Dendritic cell treated with granulocyte-macrophage colony-stimulating factor and Interleukin-4, amounts not matched to agents 40 ng/mL and 50 ng/mL, for 4 days (primary cell): ENCODE results near the gene TTLL11.
"Not testable (repeated sequence)": the region's sequence is repeated elsewhere in the genome, so short reads cannot be mapped to it uniquely, and the experiment has no call there.

ENCODE experiments used
- H3K27ac Mint-ChIP-seq: one replicate; pipeline ENCODE4 v1.8.0; 2022; ENCODE audit warnings: mild to moderate bottlenecking, mixed read lengths
- H3K27me3 Mint-ChIP-seq: one replicate; pipeline ENCODE4 v1.8.0; 2022; ENCODE audit warnings: mild to moderate bottlenecking, mixed read lengths
- H3K36me3 Mint-ChIP-seq: one replicate; pipeline ENCODE4 v1.8.0; 2022; ENCODE audit warnings: low read depth, mixed read lengths
- H3K4me1 Mint-ChIP-seq: one replicate; pipeline ENCODE4 v1.8.0; 2022; ENCODE audit warnings: low read depth, mixed read lengths
- H3K4me3 Mint-ChIP-seq: one replicate; pipeline ENCODE4 v1.8.0; 2022; ENCODE audit warnings: mild to moderate bottlenecking, moderate library complexity, mixed read lengths
- H3K9me3 Mint-ChIP-seq: one replicate; pipeline ENCODE4 v1.8.0; 2022; ENCODE audit warnings: mixed read lengths
- intact Hi-C: fragments of 100-400 bp; cut with micrococcal nuclease; formaldehyde crosslinking; loops from one replicate; pipeline ENCODE4 v1.15.0; 2022

The TTLL11 gene

GRCh38 chr9:121802753-121803152, 290.4 kb downstream of the TTLL11 start:
- Mint-ChIP-seq H3K36me3 (no peaks in the 10 kb centered on the region), H3K4me3 (no peak overlapping the region), H3K27ac (no peak overlapping the region), H3K9me3 (no peaks in the 10 kb centered on the region), H3K4me1 (no peaks in the 10 kb centered on the region), H3K27me3 (peaks cover 5% of the 10 kb centered on the region)
- intact Hi-C loops = no loop called here

DNA sequence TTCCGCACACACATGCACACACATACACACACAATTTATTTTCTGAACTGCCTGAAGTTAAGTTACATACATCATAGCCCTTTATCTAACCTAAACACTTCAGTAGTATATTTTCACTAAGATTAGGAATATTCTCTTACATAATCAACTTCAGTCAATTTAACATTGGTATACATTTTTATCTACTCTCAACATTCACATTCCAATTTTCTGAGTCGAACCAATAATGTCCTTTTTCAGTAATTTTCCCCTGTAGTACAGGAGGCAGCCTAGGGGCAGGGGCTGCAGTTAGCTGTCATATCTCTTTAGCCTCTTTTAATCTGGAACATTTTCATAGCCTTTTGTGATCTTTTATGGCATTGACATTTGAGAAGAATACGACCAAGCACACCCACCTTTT, 291.5 kb downstream of the TTLL11 start:
- H3K27me3 Mint-ChIP-seq = peaks cover 5% of the 10 kb centered on the region
- no peak overlapping the region for H3K4me3 Mint-ChIP-seq
- H3K4me1 Mint-ChIP-seq = no peaks in the 10 kb centered on the region
- no peak overlapping the region for H3K27ac Mint-ChIP-seq
- H3K36me3 Mint-ChIP-seq = no peaks in the 10 kb centered on the region
- H3K9me3 Mint-ChIP-seq = no peaks in the 10 kb centered on the region
- intact Hi-C loops = no loop called here

DNA sequence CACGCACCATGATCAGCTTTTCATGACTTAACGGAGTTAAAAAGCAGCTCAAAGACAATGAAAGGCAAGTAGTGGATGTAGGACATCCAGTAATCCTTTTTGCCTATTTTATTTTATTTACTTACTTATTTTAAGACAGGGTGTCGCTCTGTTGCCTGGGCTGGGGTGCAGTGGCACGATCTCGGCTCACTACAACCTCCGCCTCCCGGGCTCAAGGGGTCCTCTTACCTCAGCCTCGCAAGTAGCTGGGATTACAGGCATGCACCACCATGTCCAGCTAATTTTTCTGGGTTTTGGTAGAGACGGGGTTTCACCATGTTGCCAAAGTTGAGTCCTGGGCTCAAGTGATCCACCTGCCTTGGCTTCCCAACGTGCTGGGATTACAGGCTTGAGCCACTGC, 292.7 kb downstream of the TTLL11 start:
- no peak overlapping the region for H3K4me3 Mint-ChIP-seq
- no peaks in the 10 kb centered on the region for H3K4me1 Mint-ChIP-seq
- intact Hi-C loops = no loop called here
- H3K27ac Mint-ChIP-seq = no peak overlapping the region
- no peaks in the 10 kb centered on the region for H3K9me3 Mint-ChIP-seq
- H3K27me3 Mint-ChIP-seq = peaks cover 5% of the 10 kb centered on the region
- no peaks in the 10 kb centered on the region for H3K36me3 Mint-ChIP-seq

- Mint-ChIP-seq H3K9me3 (no peaks in the 10 kb centered on the region), H3K27me3 (peaks cover 6% of the 10 kb centered on the region), H3K36me3 (no peaks in the 10 kb centered on the region), H3K27ac (no peak overlapping the region), H3K4me3 (no peak overlapping the region), H3K4me1 (no peaks in the 10 kb centered on the region)
- intact Hi-C loops = no loop called here
These were observed 294.2 kb downstream of the TTLL11 start for GRCh38 chr9:121798941-121799340.

GRCh38 chr9:121797081-121797480, 296.0 kb downstream of the TTLL11 start:
- intact Hi-C loops = no loop called here

DNA sequence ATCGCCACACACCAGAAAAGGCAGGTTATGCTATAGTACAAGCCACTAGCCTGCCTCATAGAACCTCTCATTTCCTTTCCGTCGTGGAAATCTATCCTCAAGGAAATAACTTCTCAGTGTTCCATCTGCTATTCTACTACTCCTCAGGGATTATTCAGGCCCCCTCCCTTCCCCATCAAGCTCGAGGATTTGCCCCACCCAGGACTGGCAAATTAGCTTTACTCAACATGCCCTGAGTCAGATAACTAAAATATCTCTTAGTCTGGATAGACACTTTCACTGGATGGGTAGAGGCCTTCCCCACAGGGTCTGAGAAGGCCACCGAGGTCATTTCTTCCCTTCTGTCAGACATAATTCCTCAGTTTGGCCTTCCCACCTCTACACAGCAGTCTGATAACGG, 298.8 kb downstream of the TTLL11 start:
- H3K27ac Mint-ChIP-seq, intact Hi-C loops, H3K36me3 Mint-ChIP-seq, H3K4me3 Mint-ChIP-seq, H3K4me1 Mint-ChIP-seq, H3K27me3 Mint-ChIP-seq, H3K9me3 Mint-ChIP-seq: not testable (repeated sequence)

More at GRCh38 chr9:121797081-121797480, 296.0 kb downstream of the TTLL11 start:
- no peaks in the 10 kb centered on the region for H3K9me3 Mint-ChIP-seq
- no peaks in the 10 kb centered on the region for H3K4me1 Mint-ChIP-seq
- peaks cover 6% of the 10 kb centered on the region for H3K27me3 Mint-ChIP-seq
- H3K27ac Mint-ChIP-seq = no peak overlapping the region
- H3K36me3 Mint-ChIP-seq = no peaks in the 10 kb centered on the region
- H3K4me3 Mint-ChIP-seq = no peak overlapping the region

- H3K27ac Mint-ChIP-seq, H3K9me3 Mint-ChIP-seq, H3K27me3 Mint-ChIP-seq, H3K4me3 Mint-ChIP-seq, intact Hi-C loops, H3K4me1 Mint-ChIP-seq, H3K36me3 Mint-ChIP-seq: not testable (repeated sequence)
These were observed 300.6 kb downstream of the TTLL11 start for GRCh38 chr9:121792476-121792875.

DNA sequence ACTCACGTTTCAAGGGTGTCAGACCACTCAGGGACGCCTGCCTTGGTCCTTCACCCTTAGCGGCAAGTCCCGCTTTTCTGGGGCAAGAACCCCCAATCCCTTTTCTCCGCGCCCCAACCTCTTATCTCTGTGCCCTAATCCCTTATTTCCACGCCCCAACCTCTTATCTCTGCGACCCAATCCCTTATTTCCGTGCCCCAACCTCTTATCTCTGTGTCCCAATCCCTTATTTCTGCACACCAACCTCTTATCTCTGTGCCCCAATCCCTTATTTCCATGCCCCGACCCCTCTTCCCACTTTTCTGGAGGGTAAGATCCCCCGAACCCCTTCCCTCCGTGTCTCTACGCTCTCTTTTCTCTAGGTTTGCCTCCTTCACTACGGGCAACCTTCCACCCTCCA, 302.3 kb downstream of the TTLL11 start:
- H3K27ac Mint-ChIP-seq = no peak overlapping the region
- no peak overlapping the region for H3K4me3 Mint-ChIP-seq
- no peaks in the 10 kb centered on the region for H3K36me3 Mint-ChIP-seq
- H3K27me3 Mint-ChIP-seq = peaks cover 10% of the 10 kb centered on the region
- intact Hi-C loops = no loop called here
- H3K4me1 Mint-ChIP-seq = no peaks in the 10 kb centered on the region
- no peaks in the 10 kb centered on the region for H3K9me3 Mint-ChIP-seq

DNA sequence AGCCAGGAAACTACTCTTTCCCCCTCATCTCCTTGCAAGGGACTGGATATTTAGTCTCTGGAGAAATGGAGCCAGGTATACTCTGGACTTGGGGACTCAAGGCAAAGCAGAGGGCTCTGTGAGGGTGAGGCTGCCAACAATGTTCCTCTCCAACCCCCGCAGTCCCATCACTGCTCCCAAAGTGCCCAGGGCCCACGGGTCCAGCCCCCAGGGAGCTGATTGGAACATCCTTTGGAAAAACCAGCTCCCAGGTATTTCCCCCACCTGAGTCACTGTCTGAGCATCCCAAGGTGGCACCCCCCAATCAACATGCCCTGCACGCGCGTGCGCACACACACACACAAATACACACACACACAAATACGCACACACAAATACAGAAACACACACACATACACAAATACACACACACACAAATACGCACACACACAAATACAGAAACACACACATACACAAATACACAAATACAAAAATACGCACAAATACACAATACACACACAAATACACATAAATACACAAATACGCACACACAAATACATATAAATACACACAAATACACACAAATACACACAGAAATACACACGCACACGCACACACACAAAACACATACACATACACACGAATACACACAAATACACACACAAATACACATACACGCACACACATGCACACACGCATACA, 304.3 kb downstream of the TTLL11 start:
- Mint-ChIP-seq H3K4me1 (no peaks in the 10 kb centered on the region), H3K9me3 (no peaks in the 10 kb centered on the region), H3K4me3 (no peak overlapping the region), H3K27me3 (peaks cover 9% of the 10 kb centered on the region), H3K36me3 (no peaks in the 10 kb centered on the region), H3K27ac (no peak overlapping the region)
- intact Hi-C loops = no loop called here

DNA sequence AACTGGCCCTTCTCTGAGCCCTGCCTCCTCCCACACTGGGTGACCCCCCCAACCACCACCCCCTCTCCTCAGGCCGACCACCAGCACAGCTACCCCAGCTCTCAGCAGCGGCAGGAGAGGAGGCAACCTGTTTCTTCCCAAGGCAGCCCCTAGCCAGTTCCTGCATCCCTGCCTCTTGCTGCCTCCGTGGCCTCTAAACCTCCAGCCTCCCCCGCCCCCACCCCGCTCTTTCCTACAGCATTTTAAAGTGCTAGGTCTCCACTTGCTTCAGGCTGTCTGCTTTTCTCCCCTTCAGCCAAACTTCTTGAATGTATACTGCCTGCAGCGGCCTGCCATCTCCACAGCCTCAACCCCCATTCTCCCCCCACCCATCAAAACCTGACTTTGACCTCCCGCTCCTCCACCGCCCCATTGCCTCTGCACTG, 306.1 kb downstream of the TTLL11 start:
- H3K4me3 Mint-ChIP-seq = no peak overlapping the region
- H3K27me3 Mint-ChIP-seq = peaks cover 9% of the 10 kb centered on the region
- intact Hi-C loops = no loop called here
- no peaks in the 10 kb centered on the region for H3K4me1 Mint-ChIP-seq
- no peaks in the 10 kb centered on the region for H3K36me3 Mint-ChIP-seq
- no peaks in the 10 kb centered on the region for H3K9me3 Mint-ChIP-seq
- no peak overlapping the region for H3K27ac Mint-ChIP-seq

GRCh38 chr9:121786543-121786948, 306.6 kb downstream of the TTLL11 start:
- H3K36me3 Mint-ChIP-seq = no peaks in the 10 kb centered on the region
- no peak overlapping the region for H3K4me3 Mint-ChIP-seq
- no peaks in the 10 kb centered on the region for H3K9me3 Mint-ChIP-seq
- intact Hi-C loops = no loop called here
- H3K27me3 Mint-ChIP-seq = peaks cover 8% of the 10 kb centered on the region
- H3K4me1 Mint-ChIP-seq = no peaks in the 10 kb centered on the region
- H3K27ac Mint-ChIP-seq = no peak overlapping the region

GRCh38 chr9:121785673-121786542, 307.2 kb downstream of the TTLL11 start:
- Mint-ChIP-seq H3K9me3 (no peaks in the 10 kb centered on the region), H3K36me3 (no peaks in the 10 kb centered on the region), H3K27me3 (peaks cover 5% of the 10 kb centered on the region), H3K27ac (no peak overlapping the region), H3K4me3 (no peak overlapping the region), H3K4me1 (no peaks in the 10 kb centered on the region)
- intact Hi-C loops = no loop called here

DNA sequence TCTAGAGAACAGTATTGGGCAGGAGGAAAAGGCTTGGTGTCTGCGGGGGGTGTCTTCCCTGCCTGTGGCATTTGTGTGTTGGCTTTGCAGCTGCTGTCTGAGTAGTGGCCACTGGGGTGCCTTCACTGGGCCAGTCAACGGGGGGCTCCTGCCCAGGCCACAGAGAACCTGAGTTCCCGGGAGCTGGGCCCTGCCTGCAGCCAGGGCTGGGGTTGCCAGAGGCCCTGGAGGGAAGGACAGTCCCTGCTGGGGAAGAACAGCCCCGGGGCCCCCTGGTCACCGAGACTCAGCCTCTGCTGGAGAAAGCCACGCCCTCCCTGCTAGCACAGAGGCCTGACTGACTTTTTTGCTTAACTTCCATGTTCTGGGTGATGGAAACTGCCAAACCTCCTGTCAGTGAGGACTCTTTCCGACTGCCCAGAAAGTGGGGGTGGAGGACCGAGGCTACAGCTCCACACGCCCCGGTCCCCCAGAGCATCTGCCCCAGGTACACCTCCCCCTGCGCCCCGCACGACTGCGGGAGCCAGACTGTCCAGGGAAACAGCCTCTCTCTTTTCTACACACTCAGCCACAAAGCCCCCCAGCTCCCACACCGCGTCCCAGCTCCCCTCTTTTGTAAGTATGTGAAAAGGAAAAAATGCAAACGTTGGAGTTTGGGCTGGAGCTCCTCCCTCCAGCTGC, 308.2 kb downstream of the TTLL11 start:
- intact Hi-C loops = no loop called here
- no peaks in the 10 kb centered on the region for H3K36me3 Mint-ChIP-seq
- no peak overlapping the region for H3K4me3 Mint-ChIP-seq
- no peaks in the 10 kb centered on the region for H3K4me1 Mint-ChIP-seq
- H3K27me3 Mint-ChIP-seq = peaks cover 6% of the 10 kb centered on the region
- H3K9me3 Mint-ChIP-seq = no peaks in the 10 kb centered on the region
- H3K27ac Mint-ChIP-seq = no peak overlapping the region
